Mucosa of descending colon (tissue), 3 donors: ENCODE measurements around the gene CDO1. TPM values are rescaled to one million over a fixed set of nuclear protein-coding genes. Genes with fewer than 3 reads are reported as not detected.

Source experiments
- ATAC-seq: fragments of 200-7000 bp; cut with Tn5 transposase; one replicate; pipeline ENCODE4 v1.9.1; 2020; ENCODE audit warnings: mild to moderate bottlenecking, moderate library complexity
- DNase-seq, 3 donors: peaks; one replicate each; pipeline ENCODE4 v3.0.0-alpha.2; 2020
- H3K36me3 ChIP-seq: fragments of 200-600 bp; one replicate; pipeline ENCODE4 v1.8.0; 2021; ENCODE audit warnings: low read depth, mild to moderate bottlenecking
- H3K4me1 ChIP-seq: fragments of 200-600 bp; one replicate; pipeline ENCODE4 v1.8.0; 2021; ENCODE audit warnings: low read depth, mild to moderate bottlenecking
- H3K4me3 ChIP-seq: fragments of 200-600 bp; one replicate; pipeline ENCODE4 v1.8.0; 2021; ENCODE audit warnings: mild to moderate bottlenecking
- H3K9me3 ChIP-seq: fragments of 200-600 bp; one replicate; pipeline ENCODE4 v1.8.0; 2021; ENCODE audit warnings: mild to moderate bottlenecking
- CTCF ChIP-seq: fragments of 200-600 bp; IDR thresholded peaks from one replicate; pipeline ENCODE4 v1.8.0; 2022; ENCODE audit warnings: antibody characterized with exemption, mild to moderate bottlenecking
- intact Hi-C, 2 donors: fragments of 100-400 bp; cut with DNase I in 1 of 2; cut with micrococcal nuclease in 1 of 2; formaldehyde crosslinking; loops; one replicate each; pipeline versions ENCODE4 v1.11.0 to v1.11.1; 2022; cut with DNase I, micrococcal nuclease
- total RNA-seq, 3 donors: library from RNA; stranded (reverse); fragmentation: NEBNext Ultra II Directional in 2 of 3; extraction: Animal tissue kit (Norgen Biotek cat#: 25700) in 2 of 3; gene quantifications; one replicate each; pipeline versions ENCODE4 v1.2.1 to v1.2.4, GENCODE V29; 2021 to 2023
- donor health status: DM: no; HTN: no; CAD: no; lungs with moderate emphysema.
- donor health status: DM: no; HTN: no; CAD: no.
- donor health status: DM: no; HTN: yes; CAD: no.

The CDO1 gene
- total RNA-seq, 3 donors from 2014 or later: 2.0 to 3.0 TPM; not detected in 1

DNA sequence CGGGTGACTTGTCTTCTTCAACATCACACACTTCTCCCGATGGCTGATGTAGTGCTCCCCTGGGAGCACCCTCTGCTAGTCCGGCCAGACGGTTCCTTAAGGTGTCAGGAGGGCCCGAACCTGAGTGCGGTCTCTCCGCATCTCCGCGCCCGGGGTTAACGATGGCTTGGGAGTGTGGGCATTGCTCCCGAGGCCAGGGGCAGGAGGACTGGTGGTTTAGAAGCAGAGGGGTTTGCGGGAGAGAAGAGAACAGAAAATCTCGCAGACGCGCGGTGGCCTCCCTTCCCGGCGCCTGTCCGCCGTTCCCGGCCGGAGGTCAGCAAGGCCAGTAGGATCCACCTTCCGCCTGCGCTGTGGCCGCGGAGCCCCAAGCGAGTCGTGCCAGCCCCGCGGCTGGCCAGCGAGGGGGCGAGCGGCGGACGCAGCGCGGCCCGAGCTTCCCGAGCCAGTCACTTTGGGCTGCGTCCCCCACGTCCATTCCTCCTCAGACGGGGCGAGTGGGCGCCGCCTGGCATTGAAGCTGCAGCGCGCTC is 700 bp downstream of the CDO1 start:
- intact Hi-C loops: no loop called here
- Histone ChIP-seq H3K4me1 (peaks cover 8% of the 10 kb centered on the region), H3K9me3 (no peaks in the 10 kb centered on the region), H3K36me3 (no peaks in the 10 kb centered on the region), H3K4me3 (no peak overlapping the region)
- TF ChIP-seq CTCF: no peak
- ATAC-seq (peak; percentile 19), DNase-seq (peak in 1 of 3 donors; percentile 45)

DNA sequence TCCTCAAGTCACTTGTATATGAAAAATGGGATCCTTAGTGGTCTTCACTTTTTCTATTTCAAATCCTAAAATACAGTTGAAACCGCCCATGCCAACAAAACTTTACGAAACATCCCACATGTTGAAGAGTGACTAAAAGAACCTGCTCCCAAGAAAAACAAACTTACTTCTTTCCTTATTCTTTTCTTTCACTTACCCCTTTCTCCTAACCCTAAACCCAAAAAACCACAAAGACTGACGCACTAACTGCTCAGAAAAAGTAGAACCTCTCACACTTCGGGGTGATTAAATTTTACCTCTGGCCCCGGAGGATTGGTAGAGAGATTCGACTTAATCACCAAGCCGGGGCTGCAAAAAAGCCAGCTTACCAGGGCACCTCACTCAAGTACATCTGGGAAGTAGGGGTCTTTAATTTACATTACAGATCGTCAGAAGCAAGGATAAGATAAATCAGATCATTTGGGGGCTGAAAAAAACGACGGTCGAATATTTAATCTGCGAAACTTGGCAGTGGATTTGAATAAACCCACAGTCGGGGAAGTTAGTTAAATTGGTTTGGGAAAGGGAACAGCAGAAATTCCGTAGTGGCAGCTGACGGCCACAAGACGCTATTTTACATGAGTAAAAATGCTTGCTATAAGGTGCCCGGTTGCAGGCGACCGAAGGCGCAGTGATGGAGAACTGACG is 1.3 kb downstream of the CDO1 start:
- intact Hi-C loops: no loop called here
- DNase-seq: no peak
- no peak for TF ChIP-seq CTCF
- ATAC-seq: no peak
- Histone ChIP-seq H3K4me1 (peaks cover 8% of the 10 kb centered on the region), H3K36me3 (no peaks in the 10 kb centered on the region), H3K9me3 (no peaks in the 10 kb centered on the region), H3K4me3 (no peak overlapping the region)

DNA sequence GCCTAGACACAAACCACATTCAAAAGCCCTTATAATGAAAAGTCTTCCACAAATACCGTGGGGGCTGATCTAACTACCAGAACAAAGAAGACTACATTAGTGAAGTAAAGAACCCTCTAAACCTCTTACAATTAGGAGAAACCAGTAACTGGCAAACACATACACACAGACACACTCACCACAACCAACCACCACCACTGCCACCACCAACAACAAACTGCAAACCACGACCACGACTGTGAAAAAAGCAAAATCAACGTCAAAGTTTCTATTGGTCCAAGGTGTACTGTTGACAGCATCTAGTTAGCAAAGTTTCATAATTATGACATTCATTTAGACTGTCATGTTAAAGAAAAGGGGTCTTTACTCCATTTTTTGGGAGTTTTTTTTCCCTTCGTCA is 2.7 kb downstream of the CDO1 start:
- no peaks in the 10 kb centered on the region for H3K9me3 ChIP-seq
- peaks cover 8% of the 10 kb centered on the region for H3K4me1 ChIP-seq
- intact Hi-C loops: no loop called here
- H3K36me3 ChIP-seq: no peaks in the 10 kb centered on the region
- DNase-seq: no peak
- H3K4me3 ChIP-seq: no peak overlapping the region
- no peak for TF ChIP-seq CTCF
- no peak for ATAC-seq

DNA sequence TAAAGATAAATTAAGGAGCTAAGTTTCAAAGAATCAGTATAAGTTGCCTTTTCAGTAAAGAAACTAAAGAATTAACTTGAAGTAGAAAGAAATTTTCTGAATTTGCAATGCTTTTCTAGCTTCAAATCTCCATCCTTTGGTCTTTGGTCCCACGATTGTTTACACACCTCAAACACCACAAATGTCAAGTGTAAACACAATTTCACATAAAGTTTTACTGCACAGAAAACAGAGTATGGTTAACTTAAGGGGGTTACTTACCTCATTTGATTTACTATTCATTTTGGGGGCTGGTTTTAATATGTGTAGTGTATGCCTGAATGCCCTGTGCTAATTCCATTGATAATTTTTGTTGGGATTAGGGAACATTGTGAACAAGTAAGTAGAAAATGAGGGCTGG is 4.1 kb downstream of the CDO1 start:
- no peak for TF ChIP-seq CTCF
- no peak for DNase-seq
- Histone ChIP-seq H3K4me3 (no peak overlapping the region), H3K4me1 (peaks cover 8% of the 10 kb centered on the region), H3K36me3 (no peaks in the 10 kb centered on the region), H3K9me3 (no peaks in the 10 kb centered on the region)
- intact Hi-C loops: no loop called here
- ATAC-seq: no peak

DNA sequence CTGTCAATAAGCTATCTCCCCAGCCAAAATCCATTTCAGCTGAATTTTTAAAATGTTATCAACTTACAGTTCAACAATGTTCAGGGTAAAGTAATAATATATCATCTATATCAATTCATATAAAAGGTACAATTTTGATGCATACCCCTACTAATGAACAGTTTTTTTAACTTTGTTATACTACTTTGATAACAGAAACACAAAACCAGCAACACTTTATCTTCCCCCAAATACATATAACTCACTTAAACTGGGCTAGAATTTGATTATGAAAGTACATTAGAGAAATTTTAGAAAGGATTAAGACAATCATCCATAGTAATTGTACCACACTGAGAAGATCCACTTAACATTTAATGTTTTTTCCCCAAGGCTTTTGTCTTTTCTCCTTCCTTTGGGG is 5.1 kb downstream of the CDO1 start:
- Histone ChIP-seq H3K4me3 (no peak overlapping the region), H3K4me1 (peaks cover 7% of the 10 kb centered on the region), H3K36me3 (no peaks in the 10 kb centered on the region), H3K9me3 (no peaks in the 10 kb centered on the region)
- TF ChIP-seq CTCF: no peak
- ATAC-seq: no peak
- intact Hi-C loops: no loop called here
- no peak for DNase-seq

- Histone ChIP-seq H3K36me3 (no peaks in the 10 kb centered on the region), H3K4me3 (no peak overlapping the region), H3K9me3 (no peaks in the 10 kb centered on the region), H3K4me1 (peaks cover under 1% of the 10 kb centered on the region)
- no peak for ATAC-seq
- intact Hi-C loops: no loop called here
- no peak for DNase-seq
- TF ChIP-seq CTCF: no peak
These were observed 5.7 kb downstream of the CDO1 start for GRCh38 chr5:115810761-115811160.
